NCI-H524 (cell line): Measurements from ENCODE around the gene SLC6A20.

Experiments used
- DNase-seq, 2 experiments: peaks; one replicate each; lab custom pipeline; 2025; lab: John Stamatoyannopoulos, UW

Gene SLC6A20

GRCh38 chr3:45778761-45779201, 17.6 kb downstream of the SLC6A20 start:
- DNase-seq, result no peak

DNA sequence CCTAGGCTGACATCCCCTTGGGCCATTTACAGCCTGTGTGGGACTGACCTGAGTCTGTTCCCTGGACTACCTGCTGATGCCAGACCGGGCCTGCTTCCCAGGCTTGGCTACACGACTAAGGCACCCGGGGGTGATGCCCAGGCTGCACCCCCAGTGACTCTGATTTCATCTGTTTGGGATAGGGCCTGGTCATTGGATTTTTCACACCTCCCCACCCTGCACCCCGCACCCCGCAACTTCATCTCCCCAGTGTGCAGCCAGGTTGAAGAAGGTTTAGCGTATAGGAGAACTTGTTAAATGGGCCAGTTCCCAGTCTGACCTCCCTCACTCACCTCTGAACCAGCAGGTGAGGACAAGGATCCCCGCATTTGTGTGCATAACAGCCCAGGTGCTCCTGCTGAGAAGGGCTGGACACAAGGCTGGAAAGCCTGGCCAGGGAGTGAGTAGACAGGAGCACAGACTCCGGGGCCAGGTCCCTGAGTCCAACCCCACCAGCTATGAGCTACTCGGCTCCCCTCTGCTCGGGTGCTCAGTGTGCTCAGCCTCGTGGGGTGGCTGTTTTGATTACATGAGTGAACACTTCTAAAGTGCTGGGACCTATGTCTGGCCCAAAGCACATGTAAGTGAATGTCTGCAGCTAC, 18.5 kb downstream of the SLC6A20 start:
- DNase-seq, result no peak

GRCh38 chr3:45777111-45777745, 19.1 kb downstream of the SLC6A20 start:
- no peak for DNase-seq

DNA sequence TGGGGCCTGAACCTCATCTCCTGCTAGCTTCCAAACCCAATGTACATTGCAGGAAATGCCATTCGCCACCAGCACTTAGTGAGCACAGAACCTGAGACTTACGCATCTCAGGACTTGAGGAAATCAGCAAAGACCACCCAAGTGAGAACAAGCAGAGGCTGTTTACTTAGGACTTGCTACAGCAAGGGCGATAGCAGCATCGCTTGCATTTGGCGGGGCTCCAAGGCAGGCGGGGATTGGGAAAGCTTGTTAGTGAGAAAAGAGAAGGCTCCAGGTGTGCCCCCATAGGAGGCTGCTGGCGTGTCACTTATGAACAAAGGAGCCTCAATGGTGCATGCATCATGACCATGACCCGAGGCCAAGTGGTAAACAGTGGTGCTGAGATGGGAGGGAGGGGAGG, 19.7 kb downstream of the SLC6A20 start:
- DNase-seq, result no peak

DNA sequence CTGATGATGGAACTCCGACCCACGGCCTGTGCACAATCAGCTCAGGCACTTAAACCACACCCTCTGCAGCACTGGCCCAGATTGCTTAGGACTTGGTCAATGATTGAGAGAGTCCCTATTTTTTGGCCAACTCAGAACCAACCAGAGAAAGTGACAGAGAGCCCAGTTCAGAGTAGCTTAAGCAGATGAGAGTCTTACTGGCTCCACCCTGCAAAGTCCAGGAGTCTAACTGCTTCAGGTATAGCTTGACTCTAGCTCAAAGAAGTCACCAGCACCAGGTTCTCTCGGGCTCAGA, 20.1 kb downstream of the SLC6A20 start:
- no peak for DNase-seq

DNA sequence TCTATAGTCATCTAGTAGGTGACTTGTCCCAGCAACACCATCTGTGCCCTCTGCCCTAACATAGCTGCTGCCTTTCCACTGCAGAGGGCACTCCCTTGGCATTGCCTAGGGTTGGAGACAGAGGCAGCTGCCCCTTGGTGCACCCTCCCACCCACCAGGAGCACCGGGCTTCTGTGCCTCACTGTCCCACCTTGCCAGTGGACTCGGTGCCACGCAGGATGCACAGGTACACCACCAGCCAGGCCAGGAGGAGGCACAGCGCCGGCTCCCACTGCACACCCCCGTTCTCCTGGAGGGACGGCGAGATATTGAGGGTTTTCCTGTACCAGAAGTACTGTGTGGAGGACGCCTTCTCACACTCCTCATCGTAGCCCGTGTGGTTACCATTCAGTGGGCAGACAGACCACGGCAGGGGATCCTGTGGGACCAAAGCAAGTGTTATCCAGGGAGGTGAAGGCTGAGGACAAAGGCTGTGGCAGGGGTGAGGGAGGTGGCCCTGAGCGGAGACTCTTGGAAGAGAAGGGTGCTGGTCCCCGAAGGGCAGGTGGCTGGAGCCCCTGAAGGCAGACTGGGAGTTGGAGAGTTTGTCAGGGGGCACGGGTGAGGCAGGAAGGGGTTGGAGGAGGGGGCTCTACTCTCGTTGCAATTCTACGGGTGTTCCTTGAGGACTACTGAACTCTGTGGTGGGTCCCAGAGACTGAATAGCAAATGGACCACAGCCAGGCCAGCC, 20.6 kb downstream of the SLC6A20 start:
- DNase-seq, result no peak

GRCh38 chr3:45774581-45775521, 21.5 kb downstream of the SLC6A20 start:
- DNase-seq, result no peak

- no peak for DNase-seq
These were observed 22.5 kb downstream of the SLC6A20 start for GRCh38 chr3:45773714-45774449.

GRCh38 chr3:45773072-45773471, 23.3 kb downstream of the SLC6A20 start:
- DNase-seq, result no peak

GRCh38 chr3:45772341-45773035, 23.8 kb downstream of the SLC6A20 start:
- no peak for DNase-seq

GRCh38 chr3:45771831-45772230, 24.5 kb downstream of the SLC6A20 start:
- DNase-seq, result no peak

- no peak for DNase-seq
These were observed 25.1 kb downstream of the SLC6A20 start for GRCh38 chr3:45771166-45771775.

GRCh38 chr3:45765958-45766357, 30.4 kb downstream of the SLC6A20 start:
- no peak for DNase-seq

DNA sequence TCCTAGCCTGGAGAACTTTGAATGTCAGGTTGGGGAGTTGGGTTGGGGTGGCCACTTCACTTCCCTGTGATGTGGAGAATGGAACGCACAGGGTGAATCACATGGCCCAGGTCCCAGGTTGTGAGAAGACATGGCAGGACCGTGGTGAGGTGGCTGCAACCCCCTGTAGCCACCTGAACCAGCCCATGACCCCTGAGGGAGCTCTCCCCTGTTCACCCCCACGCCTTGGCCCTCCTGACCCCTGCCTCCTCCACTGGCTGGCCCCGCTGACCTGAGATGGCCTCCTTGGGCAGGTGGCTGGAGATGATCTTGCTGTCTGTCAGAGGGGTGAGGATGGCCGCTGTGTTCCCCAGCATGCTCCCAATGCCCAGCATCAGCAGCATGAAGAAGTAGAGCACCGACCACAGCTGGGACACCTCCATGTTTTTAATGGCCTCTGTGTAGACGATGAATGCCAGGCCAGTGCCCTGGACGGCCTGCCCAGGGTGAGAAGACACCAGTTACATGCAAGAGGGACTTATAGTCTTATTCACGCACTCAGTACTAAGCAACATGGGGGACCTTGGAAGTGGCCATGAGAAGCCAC, 31.0 kb downstream of the SLC6A20 start:
- DNase-seq, result no peak

DNA sequence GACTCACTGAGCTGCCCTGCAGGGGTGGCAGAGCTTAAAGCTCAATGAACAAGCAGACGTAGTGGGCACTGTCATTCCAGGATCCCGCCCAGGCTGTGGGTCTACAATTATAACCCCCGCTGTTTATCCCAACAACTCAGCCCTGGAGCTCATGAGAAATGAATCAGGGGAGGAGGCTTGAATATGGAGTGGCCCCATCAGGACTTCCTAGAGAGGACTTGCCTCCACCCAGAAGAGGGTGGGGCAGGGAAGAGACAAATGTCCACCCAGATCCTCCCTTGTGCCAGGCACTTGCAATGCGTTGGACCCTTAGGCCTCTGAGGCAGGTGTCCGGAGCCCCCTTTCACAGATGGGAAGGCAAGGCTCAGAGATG, 33.0 kb downstream of the SLC6A20 start:
- no peak for DNase-seq

- DNase-seq, result no peak
These were observed 33.6 kb downstream of the SLC6A20 start for GRCh38 chr3:45762647-45763302.

DNA sequence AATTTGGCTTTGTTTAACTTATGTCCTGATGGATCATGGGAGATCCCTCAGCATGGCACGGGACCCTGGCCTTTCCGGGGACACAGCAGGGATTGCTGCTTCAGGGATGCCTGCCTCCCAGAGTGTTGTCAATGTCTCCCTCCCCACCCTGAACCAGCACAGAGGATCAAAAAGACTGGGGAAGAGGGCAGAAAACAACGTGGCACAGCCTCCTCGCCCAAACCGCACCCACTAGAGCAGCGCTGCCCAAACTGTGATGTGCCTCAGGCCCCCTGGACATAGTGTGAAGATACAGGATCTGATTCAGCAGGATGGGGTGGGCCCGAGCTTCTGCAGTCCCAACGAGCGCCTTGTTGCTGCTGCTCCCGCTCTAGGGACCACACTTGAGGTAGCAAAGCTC, 34.5 kb downstream of the SLC6A20 start:
- DNase-seq, result no peak

GRCh38 chr3:45760878-45761711, 35.2 kb downstream of the SLC6A20 start:
- DNase-seq, result peak in 1 of 2 experiments; percentile 48

DNA sequence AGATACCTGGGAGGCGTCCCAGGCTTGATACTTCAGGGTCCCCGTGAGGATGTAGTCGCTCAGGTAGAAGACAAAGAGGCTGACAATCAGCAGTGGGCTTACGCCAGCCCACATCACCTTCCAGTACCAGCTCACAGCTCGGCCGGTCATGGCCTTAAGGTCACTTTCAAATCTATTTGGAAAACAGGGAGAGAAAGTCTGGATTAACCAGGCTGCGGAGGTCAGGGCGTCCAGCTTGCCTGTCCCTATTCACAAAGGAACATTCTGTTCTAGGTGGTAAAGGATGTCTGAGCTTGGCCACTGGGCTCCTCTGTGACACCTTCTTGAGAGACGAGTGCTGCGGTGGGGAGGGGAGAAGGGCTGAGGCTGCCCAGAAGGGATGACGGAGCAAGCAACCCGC, 36.5 kb downstream of the SLC6A20 start:
- DNase-seq, result no peak
